Esophagus squamous epithelium (tissue), 5 donors: Measurements from ENCODE around the gene C6. TPM values are rescaled to one million over a fixed set of nuclear protein-coding genes. Genes with fewer than 3 reads are reported as not detected.

Source experiments
- DNase-seq: peaks from one replicate; lab custom pipeline; 2025; lab: John Stamatoyannopoulos, UW
- H3K27ac ChIP-seq, 4 donors: fragments of 200-600 bp; sonication (generic); one replicate each; pipeline ENCODE4 v1.5.1; 2016 to 2019; ENCODE audit warnings: mild to moderate bottlenecking in 1 of 4
- H3K27me3 ChIP-seq, 4 donors: fragments of 200-600 bp; sonication (generic); 1 replicate in 3 of 4; 2 replicates in 1 of 4; pipeline versions ENCODE4 v1.5.1 to v1.6.0; 2017 to 2021; ENCODE audit warnings: antibody characterized with exemption in 1 of 4
- H3K36me3 ChIP-seq, 3 donors: fragments of 200-600 bp; sonication (generic); one replicate each; pipeline ENCODE4 v1.5.1; 2016 to 2019
- H3K4me1 ChIP-seq, 3 donors: fragments of 200-600 bp; sonication (generic); one replicate each; pipeline ENCODE4 v1.5.1; 2017 to 2019
- H3K4me3 ChIP-seq, 4 donors: fragments of 200-600 bp; sonication (generic); 1 replicate in 3 of 4; 2 replicates in 1 of 4; pipeline ENCODE4 v1.5.1; 2016 to 2019; ENCODE audit warnings: mild to moderate bottlenecking in 2 of 4, moderate library complexity in 1 of 4
- H3K9me3 ChIP-seq, 3 donors: fragments of 200-600 bp; sonication (generic); one replicate each; pipeline ENCODE4 v1.5.1; 2016 to 2019
- CTCF ChIP-seq, 6 experiments: fragments of 450-650 bp in 4 of 6; fragments of 200-600 bp in 2 of 6; sonication (generic) in 2 of 6; IDR thresholded peaks; one replicate each; pipeline ENCODE4 v1.5.1; 2016 to 2019; ENCODE audit warnings: antibody characterized with exemption in 6 of 6, mild to moderate bottlenecking in 4 of 6, moderate library complexity in 4 of 6
- POLR2A ChIP-seq, 4 donors: fragments of 450-650 bp; IDR thresholded peaks; one replicate each; pipeline ENCODE4 v1.6.1; 2017; ENCODE audit warnings: antibody characterized with exemption in 4 of 4, mild to moderate bottlenecking in 4 of 4, moderate library complexity in 3 of 4
- WGBS, 2 donors: methylation state at CpG; one replicate each; pipeline ENCODE4 v1.1.5; 2018; 5-methylcytosine and 5-hydroxymethylcytosine counted together
- intact Hi-C: fragments of 100-400 bp; cut with DNase I; formaldehyde crosslinking; loops from one replicate; pipeline ENCODE4 v1.15.0; 2022
- total RNA-seq, 4 donors: library from RNA; depleted of rRNA; stranded (reverse); fragments of >200 nt; gene quantifications; one replicate each; pipeline ENCODE4 v1.1.0, GENCODE V29; 2016
- donor health status: DM: yes; HTN: yes; CAD: no.

The C6 gene
- total RNA-seq, 4 donors from 2014 or later, result 0.57 to 0.67 TPM; not detected in 2

GRCh38 chr5:41200506-41200905 lies 12.8 kb downstream of the C6 start:
- H3K27ac ChIP-seq, result no peak overlapping the region
- 56 to 58% methylated on average over 2 of the region's 2 CpGs for WGBS, 2 donors
- TF ChIP-seq CTCF (IDR thresholded peaks at IDR 0.05), result no peak
- TF ChIP-seq POLR2A (IDR thresholded peaks at IDR 0.05), result no peak
- H3K4me1 ChIP-seq, result no peaks in the 10 kb centered on the region
- peaks cover 0 to 5% (median 0%) of the 10 kb centered on the region in 3 donors for H3K9me3 ChIP-seq
- DNase-seq, result no peak
- H3K4me3 ChIP-seq, result no peak overlapping the region
- intact Hi-C loops, result no loop called here
- no peaks in the 10 kb centered on the region for H3K27me3 ChIP-seq
- no peaks in the 10 kb centered on the region for H3K36me3 ChIP-seq

GRCh38 chr5:41199660-41200059 lies 13.7 kb downstream of the C6 start:
- WGBS, 2 donors, result 58 to 66% methylated on average over 1 to 3 of the region's 3 CpGs
- H3K9me3 ChIP-seq, result no peaks in the 10 kb centered on the region
- DNase-seq, result no peak
- H3K27me3 ChIP-seq, result no peaks in the 10 kb centered on the region
- no peak overlapping the region for H3K27ac ChIP-seq
- H3K4me3 ChIP-seq, result no peak overlapping the region
- intact Hi-C loops, result no loop called here
- H3K36me3 ChIP-seq, result no peaks in the 10 kb centered on the region
- no peak for TF ChIP-seq POLR2A (IDR thresholded peaks at IDR 0.05)
- TF ChIP-seq CTCF (IDR thresholded peaks at IDR 0.05), result no peak
- no peaks in the 10 kb centered on the region for H3K4me1 ChIP-seq

GRCh38 chr5:41196197-41196596 lies 17.1 kb downstream of the C6 start:
- DNase-seq, result no peak
- Histone ChIP-seq H3K36me3 (no peaks in the 10 kb centered on the region), H3K4me1 (peaks cover 0 to 7% (median 0%) of the 10 kb centered on the region in 3 donors), H3K27me3 (no peaks in the 10 kb centered on the region), H3K4me3 (no peak overlapping the region), H3K9me3 (no peaks in the 10 kb centered on the region), H3K27ac (no peak overlapping the region)
- TF ChIP-seq CTCF (IDR thresholded peaks at IDR 0.05) (no peak), POLR2A (IDR thresholded peaks at IDR 0.05) (no peak)
- 80 to 82% methylated on average over 2 of the region's 2 CpGs for WGBS, 2 donors
- intact Hi-C loops, result no loop called here

GRCh38 chr5:41195228-41195627 lies 18.1 kb downstream of the C6 start:
- Histone ChIP-seq H3K9me3 (no peaks in the 10 kb centered on the region), H3K27me3 (no peaks in the 10 kb centered on the region), H3K4me1 (peaks cover 0 to 7% (median 0%) of the 10 kb centered on the region in 3 donors), H3K36me3 (no peaks in the 10 kb centered on the region), H3K4me3 (no peak overlapping the region), H3K27ac (peak overlapping the region; percentile 19 to 73 (median 62))
- no peak for DNase-seq
- no peak for TF ChIP-seq POLR2A (IDR thresholded peaks at IDR 0.05)
- no peak for TF ChIP-seq CTCF (IDR thresholded peaks at IDR 0.05)
- intact Hi-C loops, result no loop called here
- 46 to 57% methylated on average over 1 of the region's 1 CpG for WGBS, 2 donors

- WGBS, 2 donors, result 44 to 60% methylated on average over 3 of the region's 3 CpGs
- no peak overlapping the region for H3K4me3 ChIP-seq
- peaks cover 0 to 7% (median 0%) of the 10 kb centered on the region in 3 donors for H3K4me1 ChIP-seq
- no peaks in the 10 kb centered on the region for H3K9me3 ChIP-seq
- H3K27ac ChIP-seq, result peak overlapping the region in 3 of 4 donors; percentile 57 to 73 (median 67)
- no peaks in the 10 kb centered on the region for H3K36me3 ChIP-seq
- no peak for DNase-seq
- TF ChIP-seq CTCF (IDR thresholded peaks at IDR 0.05), result no peak
- TF ChIP-seq POLR2A (IDR thresholded peaks at IDR 0.05), result no peak
- no peaks in the 10 kb centered on the region for H3K27me3 ChIP-seq
- intact Hi-C loops, result no loop called here
Measured at GRCh38 chr5:41194339-41194738, 19.0 kb downstream of the C6 start.
